Neural progenitor cell (in vitro differentiated cells): ENCODE measurements around the gene G6PD.

Experiments
- EZH2 ChIP-seq: fragments of 200-600 bp; sonication (generic); IDR thresholded peaks from 2 replicates; pipeline ENCODE4 v1.6.1; 2017; ENCODE audit warnings: antibody characterized with exemption, mild to moderate bottlenecking, moderate library complexity
- EZH2phosphoT487 ChIP-seq: fragments of 200-600 bp; sonication (generic); IDR thresholded peaks from 2 replicates; pipeline ENCODE4 v1.6.1; 2017; ENCODE audit warnings: antibody characterized with exemption
- TF ChIP-seq, protein P1 (sequence below): fragments of 200-600 bp; sonication (generic); IDR thresholded peaks from 2 replicates; pipeline ENCODE4 v1.5.1; 2017; ENCODE audit warnings: antibody characterized with exemption, mild to moderate bottlenecking

- TF ChIP-seq, protein P1, sequence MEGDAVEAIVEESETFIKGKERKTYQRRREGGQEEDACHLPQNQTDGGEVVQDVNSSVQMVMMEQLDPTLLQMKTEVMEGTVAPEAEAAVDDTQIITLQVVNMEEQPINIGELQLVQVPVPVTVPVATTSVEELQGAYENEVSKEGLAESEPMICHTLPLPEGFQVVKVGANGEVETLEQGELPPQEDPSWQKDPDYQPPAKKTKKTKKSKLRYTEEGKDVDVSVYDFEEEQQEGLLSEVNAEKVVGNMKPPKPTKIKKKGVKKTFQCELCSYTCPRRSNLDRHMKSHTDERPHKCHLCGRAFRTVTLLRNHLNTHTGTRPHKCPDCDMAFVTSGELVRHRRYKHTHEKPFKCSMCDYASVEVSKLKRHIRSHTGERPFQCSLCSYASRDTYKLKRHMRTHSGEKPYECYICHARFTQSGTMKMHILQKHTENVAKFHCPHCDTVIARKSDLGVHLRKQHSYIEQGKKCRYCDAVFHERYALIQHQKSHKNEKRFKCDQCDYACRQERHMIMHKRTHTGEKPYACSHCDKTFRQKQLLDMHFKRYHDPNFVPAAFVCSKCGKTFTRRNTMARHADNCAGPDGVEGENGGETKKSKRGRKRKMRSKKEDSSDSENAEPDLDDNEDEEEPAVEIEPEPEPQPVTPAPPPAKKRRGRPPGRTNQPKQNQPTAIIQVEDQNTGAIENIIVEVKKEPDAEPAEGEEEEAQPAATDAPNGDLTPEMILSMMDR = no peak
- TF ChIP-seq EZH2phosphoT487 = no peak
- TF ChIP-seq EZH2 = no peak
These were observed 38.3 kb downstream of the G6PD start for GRCh38 chrX:154508384-154508745.
